Hepatocyte (in vitro differentiated cells): ENCODE data around the gene SIM2.

Experiments used
- EZH2 ChIP-seq: fragments of 200-600 bp; sonication (generic); IDR thresholded peaks from 2 replicates; pipeline ENCODE4 v1.6.1; 2016; ENCODE audit warnings: antibody characterized with exemption, mild to moderate bottlenecking, borderline replicate concordance
- TF ChIP-seq, protein P1 (sequence below): fragments of 200-600 bp; sonication (generic); IDR thresholded peaks from 2 replicates; pipeline ENCODE4 v1.5.1; 2016; ENCODE audit warnings: antibody characterized with exemption, mild to moderate bottlenecking; ENCODE audit not compliant: poor library complexity

DNA sequence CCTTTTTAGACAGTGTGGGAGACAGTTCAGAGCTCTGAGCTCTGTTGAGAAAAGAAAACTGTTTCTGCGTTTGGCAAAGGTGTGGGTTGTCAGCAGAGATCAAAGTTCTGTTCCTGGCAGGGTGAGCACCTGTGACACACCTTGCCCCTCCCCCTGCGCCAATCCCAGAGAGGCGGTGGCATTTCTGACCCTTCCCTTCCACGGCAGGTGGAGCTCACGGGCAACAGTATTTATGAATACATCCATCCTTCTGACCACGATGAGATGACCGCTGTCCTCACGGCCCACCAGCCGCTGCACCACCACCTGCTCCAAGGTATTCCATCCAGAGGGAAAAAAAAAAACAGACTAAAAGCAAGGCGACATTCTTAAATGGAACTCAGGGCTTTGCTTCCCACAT lies 20.7 kb downstream of the SIM2 start:
- TF ChIP-seq, protein P1, sequence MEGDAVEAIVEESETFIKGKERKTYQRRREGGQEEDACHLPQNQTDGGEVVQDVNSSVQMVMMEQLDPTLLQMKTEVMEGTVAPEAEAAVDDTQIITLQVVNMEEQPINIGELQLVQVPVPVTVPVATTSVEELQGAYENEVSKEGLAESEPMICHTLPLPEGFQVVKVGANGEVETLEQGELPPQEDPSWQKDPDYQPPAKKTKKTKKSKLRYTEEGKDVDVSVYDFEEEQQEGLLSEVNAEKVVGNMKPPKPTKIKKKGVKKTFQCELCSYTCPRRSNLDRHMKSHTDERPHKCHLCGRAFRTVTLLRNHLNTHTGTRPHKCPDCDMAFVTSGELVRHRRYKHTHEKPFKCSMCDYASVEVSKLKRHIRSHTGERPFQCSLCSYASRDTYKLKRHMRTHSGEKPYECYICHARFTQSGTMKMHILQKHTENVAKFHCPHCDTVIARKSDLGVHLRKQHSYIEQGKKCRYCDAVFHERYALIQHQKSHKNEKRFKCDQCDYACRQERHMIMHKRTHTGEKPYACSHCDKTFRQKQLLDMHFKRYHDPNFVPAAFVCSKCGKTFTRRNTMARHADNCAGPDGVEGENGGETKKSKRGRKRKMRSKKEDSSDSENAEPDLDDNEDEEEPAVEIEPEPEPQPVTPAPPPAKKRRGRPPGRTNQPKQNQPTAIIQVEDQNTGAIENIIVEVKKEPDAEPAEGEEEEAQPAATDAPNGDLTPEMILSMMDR, result no peak
- no peak for TF ChIP-seq EZH2
